NCI-H146 treated with DMSO at 0.1 percent for 48 hours (cell line): ENCODE results near the gene HOMER1.

Source experiments
- DNase-seq: peaks from one replicate; lab custom pipeline; 2025; ENCODE audit not compliant: unreplicated experiment; lab: John Stamatoyannopoulos, UW

HOMER1 gene

GRCh38 chr5:79513704-79514390 lies at the start of gene HOMER1:
HOMER1 (minus strand) TSS chr5:79514134; CDS start chr5:79512774, 1,360 bp downstream.
- DNase-seq: peak; percentile 75

GRCh38 chr5:79563247-79563590 lies 49.3 kb upstream of the HOMER1 start:
- no peak for DNase-seq

GRCh38 chr5:79562351-79563246 lies 48.7 kb upstream of the HOMER1 start:
- DNase-seq: no peak

- no peak for DNase-seq
Measured at GRCh38 chr5:79561525-79561893, 47.6 kb upstream of the HOMER1 start.

- DNase-seq: no peak
Measured at GRCh38 chr5:79560771-79561524, 47.0 kb upstream of the HOMER1 start.

- DNase-seq: no peak
Measured at GRCh38 chr5:79555418-79555817, 41.5 kb upstream of the HOMER1 start.

GRCh38 chr5:79552984-79553383 lies 39.0 kb upstream of the HOMER1 start:
- DNase-seq: no peak

GRCh38 chr5:79547982-79548381 lies 34.0 kb upstream of the HOMER1 start:
- no peak for DNase-seq

- DNase-seq: no peak
Measured at GRCh38 chr5:79547429-79547822, 33.5 kb upstream of the HOMER1 start.

GRCh38 chr5:79546782-79547428 lies 33.0 kb upstream of the HOMER1 start:
- DNase-seq: no peak

GRCh38 chr5:79544131-79544530 lies 30.2 kb upstream of the HOMER1 start:
- DNase-seq: no peak

GRCh38 chr5:79540939-79541338 lies 27.0 kb upstream of the HOMER1 start:
- no peak for DNase-seq

- DNase-seq: no peak
Measured at GRCh38 chr5:79536193-79536906, 22.4 kb upstream of the HOMER1 start.

- no peak for DNase-seq
Measured at GRCh38 chr5:79535477-79536192, 21.7 kb upstream of the HOMER1 start.

- no peak for DNase-seq
Measured at GRCh38 chr5:79529110-79529509, 15.2 kb upstream of the HOMER1 start.

- no peak for DNase-seq
Measured at GRCh38 chr5:79527431-79527830, 13.5 kb upstream of the HOMER1 start.

GRCh38 chr5:79526928-79527327 lies 13.0 kb upstream of the HOMER1 start:
- DNase-seq: no peak

- no peak for DNase-seq
Measured at GRCh38 chr5:79526493-79526892, 12.6 kb upstream of the HOMER1 start.

GRCh38 chr5:79521156-79521555 lies 7.2 kb upstream of the HOMER1 start:
- no peak for DNase-seq

- no peak for DNase-seq
Measured at GRCh38 chr5:79518718-79519117, 4.8 kb upstream of the HOMER1 start.
